NOMO-1 treated with DMSO at 0.1 percent for 48 hours (cell line): ENCODE measurements around the gene TADA2A.
"Not testable (repeated sequence)": the region's sequence is repeated elsewhere in the genome, so short reads cannot be mapped to it uniquely, and the experiment has no call there.

Experiments
- DNase-seq: peaks from one replicate; lab custom pipeline; 2025; ENCODE audit not compliant: unreplicated experiment; lab: John Stamatoyannopoulos, UW

TADA2A gene

GRCh38 chr17:37399265-37399803, 7.4 kb upstream of the TADA2A start:
- no peak for DNase-seq

- no peak for DNase-seq
These were observed 6.2 kb upstream of the TADA2A start for GRCh38 chr17:37400505-37400904.

DNA sequence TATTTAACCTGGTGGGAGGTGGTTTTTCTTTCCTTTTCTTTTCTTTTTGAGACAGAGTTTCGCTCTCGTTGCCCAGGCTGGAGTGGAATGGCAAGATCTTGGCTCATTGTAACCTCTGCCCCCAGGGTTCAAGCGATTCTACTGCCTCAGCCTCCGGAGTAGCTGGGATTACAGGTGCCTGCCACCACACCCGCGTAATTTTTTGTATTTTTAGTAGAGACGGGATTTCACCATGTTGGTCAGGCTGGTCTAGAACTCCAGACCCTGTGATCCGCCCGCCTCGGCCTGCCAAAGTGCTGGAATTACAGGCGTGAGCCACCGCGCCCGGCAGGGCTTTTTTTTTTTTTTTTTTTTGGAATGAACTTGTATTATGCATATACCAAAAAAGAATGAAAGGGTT, 1.2 kb upstream of the TADA2A start:
- DNase-seq = not testable (repeated sequence)

- peak; percentile 35 for DNase-seq
These were observed 591 bp upstream of the TADA2A start for GRCh38 chr17:37405955-37406634.

- not testable (repeated sequence) for DNase-seq
These were observed 1.4 kb downstream of the TADA2A start for GRCh38 chr17:37408145-37408479.

DNA sequence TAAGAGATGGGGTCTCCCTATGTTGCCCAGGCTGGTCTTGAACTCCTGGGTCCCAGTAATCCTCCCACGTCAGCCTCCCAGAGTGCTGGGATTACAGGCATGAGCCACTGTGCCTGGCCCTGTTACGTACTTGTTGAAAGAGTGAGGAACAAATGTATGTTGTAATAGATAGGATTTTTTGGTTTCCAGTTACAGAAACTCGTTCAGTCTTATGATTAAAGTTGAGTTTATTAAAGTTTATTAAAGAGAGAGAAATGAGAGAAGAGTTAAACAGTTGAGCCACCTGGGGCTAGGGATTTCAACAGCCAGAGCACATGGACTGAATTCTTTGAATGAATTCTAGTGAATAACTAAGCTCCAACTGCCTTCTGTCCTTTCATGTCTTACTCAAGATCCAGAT, 3.7 kb downstream of the TADA2A start:
- no peak for DNase-seq

- no peak for DNase-seq
These were observed 7.3 kb downstream of the TADA2A start for GRCh38 chr17:37413875-37414519.

- no peak for DNase-seq
These were observed 11.2 kb downstream of the TADA2A start for GRCh38 chr17:37417852-37418251.

- no peak for DNase-seq
These were observed 16.4 kb downstream of the TADA2A start for GRCh38 chr17:37422971-37423625.

- DNase-seq = no peak
These were observed 18.6 kb downstream of the TADA2A start for GRCh38 chr17:37425268-37425667.

DNA sequence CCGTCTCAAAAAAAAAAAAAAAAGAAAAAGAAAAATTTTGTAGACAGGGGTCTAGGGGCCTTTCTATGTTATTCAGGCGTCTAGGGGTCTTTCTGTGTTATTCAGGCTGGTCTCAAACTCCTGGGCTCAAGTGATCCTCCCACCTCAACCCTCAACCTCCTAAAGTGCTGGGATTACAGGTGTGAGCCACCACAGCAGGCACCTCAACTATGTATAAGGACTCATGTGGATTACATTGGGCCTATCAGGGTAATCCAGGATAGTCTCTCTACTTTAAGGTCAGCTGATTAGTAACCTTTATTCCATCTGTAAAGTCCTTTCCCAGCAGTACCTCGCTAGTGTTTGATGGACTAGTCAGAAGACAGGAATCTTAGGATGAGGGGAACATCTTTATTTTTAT, 22.4 kb downstream of the TADA2A start:
- DNase-seq = no peak

GRCh38 chr17:37429453-37429852, 22.8 kb downstream of the TADA2A start:
- no peak for DNase-seq

DNA sequence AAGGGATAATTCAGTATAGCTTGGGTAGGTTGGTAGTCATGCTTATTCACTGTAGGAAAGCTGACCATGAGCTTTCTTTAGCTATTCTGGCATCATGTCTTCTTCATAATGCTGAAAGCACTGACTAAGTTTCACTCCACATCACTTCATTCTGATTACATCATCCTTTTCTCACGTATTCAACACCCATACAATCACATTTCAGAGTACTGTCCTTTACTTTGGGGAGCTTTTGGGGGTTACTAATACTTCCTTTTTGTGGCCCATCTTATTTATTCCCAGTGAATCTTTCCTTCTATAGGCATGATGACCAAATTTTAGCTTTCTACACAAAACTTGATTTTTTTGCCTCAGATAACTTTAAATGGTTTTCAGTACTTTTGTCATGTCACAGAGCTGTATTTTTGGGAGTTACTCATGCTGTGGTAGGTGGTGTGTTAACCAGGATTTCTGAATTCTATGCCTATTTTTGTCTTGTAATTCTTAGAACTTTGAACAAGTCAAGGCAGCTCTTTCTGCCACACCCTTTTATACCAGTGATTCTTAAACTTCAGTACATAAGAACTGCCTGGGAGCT, 23.5 kb downstream of the TADA2A start:
- DNase-seq = no peak

- DNase-seq = no peak
These were observed 26.0 kb downstream of the TADA2A start for GRCh38 chr17:37432671-37433070.

DNA sequence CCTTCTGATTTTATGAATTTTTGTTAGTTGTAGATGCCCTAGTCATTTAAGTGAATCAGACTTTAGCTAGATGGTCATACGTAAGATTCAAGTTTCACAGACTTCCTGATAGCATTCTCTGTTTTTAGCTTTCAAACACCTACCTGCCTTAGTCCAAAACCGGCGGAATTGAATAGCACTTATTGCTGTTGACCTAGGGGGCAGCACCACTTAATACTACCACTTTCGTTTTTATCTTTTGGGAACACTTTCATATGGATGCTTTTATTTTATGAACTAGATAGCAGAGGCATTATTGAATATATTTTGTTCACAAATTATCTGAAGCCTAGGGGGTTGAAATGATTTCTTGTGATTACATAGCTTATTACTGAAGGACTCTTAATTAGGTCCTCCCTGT, 31.5 kb downstream of the TADA2A start:
- DNase-seq = no peak

DNA sequence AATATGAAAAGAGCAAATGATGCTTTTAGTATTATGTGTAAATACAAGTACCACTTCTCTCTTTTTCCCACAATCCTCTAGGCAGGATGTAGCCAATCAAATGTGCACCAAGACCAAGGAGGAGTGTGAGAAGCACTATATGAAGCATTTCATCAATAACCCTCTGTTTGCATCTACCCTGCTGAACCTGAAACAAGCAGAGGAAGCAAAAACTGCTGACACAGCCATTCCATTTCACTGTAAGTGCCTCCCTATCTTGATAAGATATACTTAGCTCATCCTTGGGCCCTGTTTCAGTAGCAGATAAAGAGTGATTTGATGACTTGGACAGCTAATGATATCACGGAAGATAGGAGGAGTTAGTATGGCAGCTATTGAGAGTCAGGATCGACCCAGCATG, 33.7 kb downstream of the TADA2A start:
- DNase-seq = no peak

DNA sequence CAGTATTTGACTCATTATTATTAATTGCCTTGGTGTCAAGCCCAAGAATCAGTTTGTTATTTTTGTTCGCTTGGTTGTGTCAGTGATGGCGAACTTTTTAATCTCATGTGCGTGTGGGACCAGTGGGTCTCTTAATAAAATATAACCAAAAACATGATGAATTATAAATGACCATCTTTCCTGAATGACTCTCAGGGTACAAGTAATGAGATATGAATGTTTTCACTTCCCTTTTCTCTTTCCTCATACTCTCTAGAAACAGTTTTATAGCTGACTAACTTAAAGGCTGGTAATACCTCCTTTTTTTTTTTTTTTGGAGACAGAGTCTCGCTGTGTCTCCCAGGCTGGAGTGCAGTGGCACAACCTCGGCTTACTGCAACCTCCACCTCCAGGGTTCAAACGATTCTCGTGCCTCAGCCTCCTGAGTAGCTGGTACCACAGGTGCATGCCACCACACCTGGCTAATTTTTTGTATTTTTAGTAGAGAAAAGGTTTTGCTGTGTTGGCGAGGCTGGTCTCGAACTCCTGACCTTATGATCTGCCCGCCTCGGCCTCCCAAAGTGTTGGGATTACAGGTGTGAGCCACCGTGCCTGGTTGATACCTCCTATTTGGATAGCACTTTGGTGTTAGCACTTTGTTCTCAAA, 34.8 kb downstream of the TADA2A start:
- DNase-seq = peak; percentile 80

DNA sequence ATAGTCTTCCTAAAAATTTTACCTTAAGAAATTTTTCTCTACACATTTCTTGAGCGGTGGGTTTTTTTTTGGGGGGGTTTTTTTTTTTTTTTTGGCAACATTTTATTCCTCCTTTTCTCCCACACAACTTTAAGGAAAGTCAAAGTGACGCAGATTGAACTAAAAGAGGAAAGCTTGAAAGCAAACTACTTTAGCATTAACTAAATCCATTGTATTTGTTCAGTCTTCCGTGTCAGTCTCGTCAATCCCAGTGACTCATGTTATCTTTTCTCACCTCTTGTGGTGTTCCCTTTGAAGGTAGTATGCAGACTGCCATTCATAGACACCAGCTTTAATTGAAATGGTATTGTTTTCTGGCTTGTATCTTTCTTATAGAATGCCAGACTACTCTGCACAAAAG, 39.3 kb downstream of the TADA2A start:
- DNase-seq = no peak

DNA sequence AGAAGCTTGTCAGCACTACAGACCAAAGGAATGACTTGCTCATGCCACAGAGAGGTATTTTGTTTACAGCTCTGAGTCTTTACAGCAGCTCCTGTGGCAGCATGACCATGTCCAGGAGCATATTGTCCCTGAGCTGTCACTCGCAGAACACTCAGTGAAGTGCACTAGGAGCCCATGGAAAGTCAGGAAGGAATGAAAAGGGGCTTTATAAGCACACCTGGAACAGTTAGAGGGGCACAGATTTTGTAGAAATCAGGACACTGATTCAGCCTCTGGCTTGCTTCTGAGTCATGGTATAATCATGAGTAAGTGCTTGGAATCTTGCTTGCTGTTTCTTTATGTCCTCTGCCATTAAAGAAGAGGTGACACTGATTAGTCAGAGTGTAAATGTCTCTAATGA, 41.0 kb downstream of the TADA2A start:
- DNase-seq = no peak

DNA sequence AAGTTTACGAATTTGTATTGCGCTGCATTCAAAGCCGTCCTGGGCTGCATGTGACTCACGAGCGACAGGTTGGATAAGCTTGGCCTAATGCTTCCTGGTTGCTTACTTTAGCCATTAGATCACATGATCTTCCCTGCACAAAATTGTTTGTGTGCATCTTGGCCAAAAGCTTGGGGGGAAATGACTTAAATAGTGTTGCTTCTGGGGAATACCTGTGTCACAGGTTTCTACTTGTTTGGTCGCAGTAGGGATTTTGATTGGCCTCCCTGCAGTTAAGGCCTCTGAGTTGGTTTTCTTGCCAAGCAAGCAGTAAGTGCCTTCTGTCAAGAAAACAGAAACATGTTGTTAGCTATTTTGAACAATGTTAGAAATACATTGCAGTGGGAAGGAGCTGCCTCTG, 43.4 kb downstream of the TADA2A start:
- no peak for DNase-seq

GRCh38 chr17:37457801-37458200, 51.1 kb downstream of the TADA2A start:
- DNase-seq = not testable (repeated sequence)
